Prostate gland (tissue), 2 donors: ENCODE data around the gene HMX1.

Experiments used
- POLR2AphosphoS5 ChIP-seq: sonication (generic); formaldehyde crosslinking; IDR thresholded peaks from one replicate; pipeline ENCODE4 v1.6.1; 2017; ENCODE audit warnings: antibody characterized with exemption
- TF ChIP-seq, protein P1 (sequence below), 4 experiments: fragments of 200-600 bp in 2 of 4; fragments of 450-650 bp in 2 of 4; sonication (generic) in 2 of 4; IDR thresholded peaks; 1 replicate in 3 of 4; 2 replicates in 1 of 4; pipeline ENCODE4 v1.5.1; 2016 to 2019; ENCODE audit warnings: antibody characterized with exemption in 4 of 4, mild to moderate bottlenecking in 2 of 4, moderate library complexity in 2 of 4

DNA sequence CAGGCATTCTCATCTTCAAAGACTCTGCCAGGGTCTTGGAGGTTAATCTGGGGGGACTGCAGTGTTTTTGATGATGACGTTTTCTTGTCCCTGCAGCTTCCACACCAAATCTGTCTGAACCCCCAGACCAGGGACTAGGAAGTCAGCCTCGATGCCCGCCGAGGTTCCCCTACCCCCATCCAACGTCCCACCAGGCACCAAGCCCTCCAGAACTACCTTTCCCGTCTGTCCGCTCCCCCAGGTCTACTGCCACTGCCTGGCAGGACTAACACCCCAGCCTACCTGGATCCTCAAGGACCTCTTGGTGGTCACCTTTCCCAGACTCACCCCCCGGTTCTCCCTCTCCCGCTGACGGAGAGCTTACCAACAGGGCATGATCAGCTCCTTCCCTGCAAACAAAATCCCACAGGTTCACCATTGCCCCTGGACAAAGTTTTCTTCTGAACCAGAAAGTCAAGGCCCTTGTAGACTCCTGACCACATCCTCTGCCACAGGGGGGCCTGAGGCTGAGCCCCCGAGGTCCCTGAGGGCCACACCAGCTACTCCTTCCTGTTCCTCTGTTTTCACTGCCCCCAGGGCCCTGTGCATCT lies 40.9 kb downstream of the HMX1 start:
- TF ChIP-seq, protein P1, sequence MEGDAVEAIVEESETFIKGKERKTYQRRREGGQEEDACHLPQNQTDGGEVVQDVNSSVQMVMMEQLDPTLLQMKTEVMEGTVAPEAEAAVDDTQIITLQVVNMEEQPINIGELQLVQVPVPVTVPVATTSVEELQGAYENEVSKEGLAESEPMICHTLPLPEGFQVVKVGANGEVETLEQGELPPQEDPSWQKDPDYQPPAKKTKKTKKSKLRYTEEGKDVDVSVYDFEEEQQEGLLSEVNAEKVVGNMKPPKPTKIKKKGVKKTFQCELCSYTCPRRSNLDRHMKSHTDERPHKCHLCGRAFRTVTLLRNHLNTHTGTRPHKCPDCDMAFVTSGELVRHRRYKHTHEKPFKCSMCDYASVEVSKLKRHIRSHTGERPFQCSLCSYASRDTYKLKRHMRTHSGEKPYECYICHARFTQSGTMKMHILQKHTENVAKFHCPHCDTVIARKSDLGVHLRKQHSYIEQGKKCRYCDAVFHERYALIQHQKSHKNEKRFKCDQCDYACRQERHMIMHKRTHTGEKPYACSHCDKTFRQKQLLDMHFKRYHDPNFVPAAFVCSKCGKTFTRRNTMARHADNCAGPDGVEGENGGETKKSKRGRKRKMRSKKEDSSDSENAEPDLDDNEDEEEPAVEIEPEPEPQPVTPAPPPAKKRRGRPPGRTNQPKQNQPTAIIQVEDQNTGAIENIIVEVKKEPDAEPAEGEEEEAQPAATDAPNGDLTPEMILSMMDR (IDR thresholded peaks at IDR 0.05): no peak
- no peak for TF ChIP-seq POLR2AphosphoS5
